CD8-positive, alpha-beta memory T cell (primary cell): Measurements from ENCODE around the gene FBXO47. TPM values are rescaled to one million over a fixed set of nuclear protein-coding genes. Genes with fewer than 3 reads are reported as not detected.

Source experiments
- CTCF ChIA-PET: fragments of 350-600 bp; sonication (Branson Sonifier 250); formaldehyde crosslinking; loops from one replicate; lab custom pipeline; 2021; ENCODE audit warnings: antibody characterized with exemption; lab: Charles Lee
- POLR2A ChIA-PET: fragments of 350-600 bp; sonication (Branson Sonifier 250); formaldehyde crosslinking; loops from one replicate; lab custom pipeline; 2021; ENCODE audit warnings: antibody characterized with exemption; lab: Charles Lee
- DNase-seq, 5 donors: peaks; one replicate each; pipeline versions ENCODE4 v3.0.0 to v3.0.0-alpha.2; 2020 to 2022; ENCODE audit warnings: mixed read lengths in 1 of 5
- H3K27ac ChIP-seq: one replicate; pipeline ENCODE4 v1.7.0; 2013; ENCODE audit warnings: low read depth, mild to moderate bottlenecking, low read length, moderate library complexity
- H3K27me3 ChIP-seq: 2 replicates; pipeline ENCODE4 v1.7.0; 2013; ENCODE audit warnings: low read length, mild to moderate bottlenecking; ENCODE audit not compliant: insufficient read depth, poor library complexity, severe bottlenecking
- H3K36me3 ChIP-seq: 2 replicates; pipeline ENCODE4 v1.7.0; 2013; ENCODE audit warnings: mild to moderate bottlenecking, low read length, moderate library complexity; ENCODE audit not compliant: insufficient read depth
- H3K4me1 ChIP-seq: 2 replicates; pipeline ENCODE4 v1.7.0; 2013; ENCODE audit warnings: mild to moderate bottlenecking, low read length, moderate library complexity; ENCODE audit not compliant: insufficient read depth
- H3K4me3 ChIP-seq: 2 replicates; pipeline ENCODE4 v1.7.0; 2013; ENCODE audit warnings: mild to moderate bottlenecking, low read length
- H3K9me3 ChIP-seq: 2 replicates; pipeline ENCODE4 v1.7.0; 2013; ENCODE audit warnings: mild to moderate bottlenecking, low read length
- H3K27ac Mint-ChIP-seq, 8 donors: one replicate each; pipeline ENCODE4 v1.8.0; 2020 to 2021; ENCODE audit warnings: mixed read lengths in 8 of 8, mild to moderate bottlenecking in 6 of 8, inconsistent platforms in 3 of 8, moderate library complexity in 3 of 8
- H3K27me3 Mint-ChIP-seq, 2 donors: one replicate each; pipeline ENCODE4 v1.8.0; 2020 to 2021; ENCODE audit warnings: mixed read lengths in 2 of 2, mild to moderate bottlenecking in 1 of 2, moderate library complexity in 1 of 2
- H3K36me3 Mint-ChIP-seq, 3 donors: one replicate each; pipeline ENCODE4 v1.8.0; 2020 to 2021; ENCODE audit warnings: mixed read lengths in 3 of 3, inconsistent platforms in 1 of 3, mild to moderate bottlenecking in 1 of 3
- H3K4me1 Mint-ChIP-seq, 3 donors: one replicate each; pipeline ENCODE4 v1.8.0; 2020 to 2021; ENCODE audit warnings: mixed read lengths in 3 of 3, inconsistent platforms in 1 of 3, mild to moderate bottlenecking in 1 of 3
- H3K4me3 Mint-ChIP-seq, 7 donors: one replicate each; pipeline ENCODE4 v1.8.0; 2020 to 2021; ENCODE audit warnings: mixed read lengths in 7 of 7, mild to moderate bottlenecking in 6 of 7, moderate library complexity in 4 of 7, inconsistent platforms in 2 of 7
- H3K9me3 Mint-ChIP-seq, 5 donors: one replicate each; pipeline ENCODE4 v1.8.0; 2020 to 2022; ENCODE audit warnings: mixed read lengths in 5 of 5, mild to moderate bottlenecking in 3 of 5, moderate library complexity in 2 of 5, inconsistent platforms in 1 of 5
- polyA plus RNA-seq: library from polyadenylated mRNA; unstranded; fragments of 300-500 nt; fragmentation: Illumina TruSeq; gene quantifications from one replicate; pipeline ENCODE4 v1.2.3, GENCODE V29; 2021
- total RNA-seq, 2 experiments: library from RNA; stranded (reverse); gene quantifications; one replicate each; pipeline ENCODE4 v1.2.3, GENCODE V29; 2021

FBXO47 gene
- total RNA-seq (not detected), polyA plus RNA-seq (not detected)

GRCh38 chr17:38967290-38967738, at the start of gene FBXO47:
Gene FBXO47, minus strand, starts transcription at chr17:38967403. Its CDS starts 4,378 bp downstream, at chr17:38963025.
- H3K27ac Mint-ChIP-seq: peak within 1 kb of the TSS in 7 of 8 donors; percentile 74 to 95 (median 86)
- DNase-seq: peak; percentile 68 to 88 (median 79)
- CTCF ChIA-PET: interaction anchor here (0.8 to 1.8 kb wide), 8 partner anchors 9 to 208 kb away, joined by 3 to 14 read pairs (median 5); partner anchors contain the start of gene LASP1NB
- H3K4me3 Mint-ChIP-seq: peak within 1 kb of the TSS; percentile 51 to 87 (median 81)
- Histone ChIP-seq H3K4me3 (no peak within 1 kb of the TSS), H3K27ac (no peak within 1 kb of the TSS), H3K36me3 (no peaks in the 10 kb centered on the region), H3K27me3 (no peaks in the 10 kb centered on the region), H3K9me3 (no peaks in the 10 kb centered on the region), H3K4me1 (peaks cover 6% of the 10 kb centered on the region)
- peaks cover 0 to 2% of the 10 kb centered on the region in 2 donors for H3K27me3 Mint-ChIP-seq
- H3K36me3 Mint-ChIP-seq: no peaks in the 10 kb centered on the region
- peaks cover 6 to 16% (median 7%) of the 10 kb centered on the region in 3 donors for H3K4me1 Mint-ChIP-seq
- no peaks in the 10 kb centered on the region for H3K9me3 Mint-ChIP-seq
- POLR2A ChIA-PET: interaction anchor here (1.1 to 1.8 kb wide), 3 partner anchors 98 to 186 kb away, joined by 3 to 6 read pairs (median 4); partner anchors contain the start of genes LASP1 and RPL23

GRCh38 chr17:39016193-39017153, 49.3 kb upstream of the FBXO47 start:
- Mint-ChIP-seq H3K4me1 (peaks cover 6 to 14% (median 14%) of the 10 kb centered on the region in 3 donors), H3K4me3 (no peak overlapping the region), H3K27me3 (no peaks in the 10 kb centered on the region), H3K36me3 (no peaks in the 10 kb centered on the region), H3K27ac (peak overlapping the region in 5 of 8 donors; percentile 6 to 68 (median 51)), H3K9me3 (no peaks in the 10 kb centered on the region)
- peak in 2 of 5 donors; percentile 5 to 68 for DNase-seq
- Histone ChIP-seq H3K9me3 (no peaks in the 10 kb centered on the region), H3K27me3 (no peaks in the 10 kb centered on the region), H3K36me3 (no peaks in the 10 kb centered on the region), H3K4me1 (peaks cover 31% of the 10 kb centered on the region), H3K27ac (no peak overlapping the region), H3K4me3 (no peak overlapping the region)
- CTCF ChIA-PET: interaction anchor here (0.9 kb wide), 1 partner anchor 137 kb away, joined by 3 read pairs; no protein-coding TSS in a partner anchor
- POLR2A ChIA-PET: no interaction called here

- Mint-ChIP-seq H3K4me1 (peaks cover 6 to 14% (median 14%) of the 10 kb centered on the region in 3 donors), H3K4me3 (no peak overlapping the region), H3K27me3 (no peaks in the 10 kb centered on the region), H3K27ac (no peak overlapping the region), H3K9me3 (no peaks in the 10 kb centered on the region), H3K36me3 (no peaks in the 10 kb centered on the region)
- H3K4me1 ChIP-seq: peaks cover 31% of the 10 kb centered on the region
- DNase-seq: no peak
- ChIA-PET CTCF (interaction anchor here (0.9 kb wide), 1 partner anchor 138 kb away, joined by 3 read pairs; no protein-coding TSS in a partner anchor), POLR2A (no interaction called here)
- H3K36me3 ChIP-seq: no peaks in the 10 kb centered on the region
- H3K27me3 ChIP-seq: no peaks in the 10 kb centered on the region
- H3K27ac ChIP-seq: no peak overlapping the region
- H3K4me3 ChIP-seq: no peak overlapping the region
- H3K9me3 ChIP-seq: no peaks in the 10 kb centered on the region
These were observed 48.3 kb upstream of the FBXO47 start for GRCh38 chr17:39015546-39015935.

- peak overlapping the region; percentile 31 for H3K27ac ChIP-seq
- peaks cover 6 to 14% (median 14%) of the 10 kb centered on the region in 3 donors for H3K4me1 Mint-ChIP-seq
These were observed 47.8 kb upstream of the FBXO47 start for GRCh38 chr17:39014795-39015545.

GRCh38 chr17:39014044-39014794, 47.0 kb upstream of the FBXO47 start:
- Mint-ChIP-seq H3K36me3 (no peaks in the 10 kb centered on the region), H3K27me3 (no peaks in the 10 kb centered on the region), H3K4me1 (peaks cover 6 to 14% (median 14%) of the 10 kb centered on the region in 3 donors), H3K4me3 (no peak overlapping the region), H3K27ac (no peak overlapping the region), H3K9me3 (no peaks in the 10 kb centered on the region)
- Histone ChIP-seq H3K27me3 (no peaks in the 10 kb centered on the region), H3K4me1 (peaks cover 30% of the 10 kb centered on the region), H3K36me3 (no peaks in the 10 kb centered on the region), H3K4me3 (no peak overlapping the region), H3K27ac (peak overlapping the region; percentile 31), H3K9me3 (no peaks in the 10 kb centered on the region)
- POLR2A ChIA-PET: no interaction called here
- CTCF ChIA-PET: no interaction called here
- no peak for DNase-seq

More at GRCh38 chr17:39014795-39015545, 47.8 kb upstream of the FBXO47 start:
- Histone ChIP-seq H3K9me3 (no peaks in the 10 kb centered on the region), H3K4me3 (no peak overlapping the region), H3K36me3 (no peaks in the 10 kb centered on the region), H3K4me1 (peaks cover 31% of the 10 kb centered on the region), H3K27me3 (no peaks in the 10 kb centered on the region)
- CTCF ChIA-PET: interaction anchor here (0.9 kb wide), 1 partner anchor 138 kb away, joined by 3 read pairs; no protein-coding TSS in a partner anchor
- H3K4me3 Mint-ChIP-seq: no peak overlapping the region
- no peak for DNase-seq
- POLR2A ChIA-PET: no interaction called here
- no peaks in the 10 kb centered on the region for H3K36me3 Mint-ChIP-seq
- peak overlapping the region in 1 of 8 donors; percentile 29 for H3K27ac Mint-ChIP-seq
- no peaks in the 10 kb centered on the region for H3K27me3 Mint-ChIP-seq
- no peaks in the 10 kb centered on the region for H3K9me3 Mint-ChIP-seq

GRCh38 chr17:39012725-39013124, 45.5 kb upstream of the FBXO47 start:
- no peaks in the 10 kb centered on the region for H3K9me3 ChIP-seq
- no peaks in the 10 kb centered on the region for H3K36me3 ChIP-seq
- H3K4me1 Mint-ChIP-seq: peaks cover 6 to 10% (median 9%) of the 10 kb centered on the region in 3 donors
- peaks cover 0 to 4% (median 0%) of the 10 kb centered on the region in 5 donors for H3K9me3 Mint-ChIP-seq
- H3K4me3 Mint-ChIP-seq: no peak overlapping the region
- H3K36me3 Mint-ChIP-seq: no peaks in the 10 kb centered on the region
- H3K27ac ChIP-seq: no peak overlapping the region
- no peak for DNase-seq
- peaks cover 0 to 9% of the 10 kb centered on the region in 2 donors for H3K27me3 Mint-ChIP-seq
- no peak overlapping the region for H3K4me3 ChIP-seq
- CTCF ChIA-PET: no interaction called here
- no peaks in the 10 kb centered on the region for H3K27me3 ChIP-seq
- H3K4me1 ChIP-seq: peaks cover 16% of the 10 kb centered on the region
- H3K27ac Mint-ChIP-seq: no peak overlapping the region
- POLR2A ChIA-PET: no interaction called here

- peaks cover 0 to 4% (median 0%) of the 10 kb centered on the region in 5 donors for H3K9me3 Mint-ChIP-seq
- ChIA-PET CTCF (interaction anchor here (1.2 kb wide), 1 partner anchor 29 kb away, joined by 3 read pairs; no protein-coding TSS in a partner anchor), POLR2A (no interaction called here)
These were observed 44.8 kb upstream of the FBXO47 start for GRCh38 chr17:39011907-39012468.

More at GRCh38 chr17:39011907-39012468, 44.8 kb upstream of the FBXO47 start:
- H3K9me3 ChIP-seq: no peaks in the 10 kb centered on the region
- Mint-ChIP-seq H3K27me3 (peaks cover 0 to 9% of the 10 kb centered on the region in 2 donors), H3K4me3 (no peak overlapping the region), H3K27ac (no peak overlapping the region), H3K36me3 (no peaks in the 10 kb centered on the region), H3K4me1 (peaks cover 3 to 6% (median 4%) of the 10 kb centered on the region in 3 donors)
- H3K36me3 ChIP-seq: no peaks in the 10 kb centered on the region
- no peak overlapping the region for H3K27ac ChIP-seq
- peaks cover 8% of the 10 kb centered on the region for H3K4me1 ChIP-seq
- H3K4me3 ChIP-seq: no peak overlapping the region
- DNase-seq: no peak
- no peaks in the 10 kb centered on the region for H3K27me3 ChIP-seq
